Esophagus (tissue), 2 donors: ENCODE results near the gene MBOAT7. TPM values are rescaled to one million over a fixed set of nuclear protein-coding genes. Genes with fewer than 3 reads are reported as not detected.
"Not testable (repeated sequence)": the region's sequence is repeated elsewhere in the genome, so short reads cannot be mapped to it uniquely, and the experiment has no call there.

ENCODE experiments used
- H3K27ac ChIP-seq, 2 donors: one replicate each; pipeline ENCODE4 v1.5.1; 2013; ENCODE audit warnings: low read depth in 2 of 2, mild to moderate bottlenecking in 2 of 2, inconsistent platforms in 1 of 2, low read length in 1 of 2, moderate library complexity in 1 of 2
- H3K27me3 ChIP-seq, 2 donors: one replicate each; pipeline ENCODE4 v1.6.1; 2013; ENCODE audit warnings: low read length in 2 of 2, control low read depth in 1 of 2, mild to moderate bottlenecking in 1 of 2; ENCODE audit not compliant: insufficient read depth in 2 of 2, control insufficient read depth in 1 of 2
- H3K36me3 ChIP-seq, 2 donors: one replicate each; pipeline ENCODE4 v1.6.1; 2013; ENCODE audit warnings: low read length in 1 of 2; ENCODE audit not compliant: control insufficient read depth in 2 of 2, insufficient read depth in 2 of 2
- H3K4me1 ChIP-seq, 2 donors: one replicate each; pipeline ENCODE4 v1.6.1; 2013; ENCODE audit warnings: low read length in 1 of 2; ENCODE audit not compliant: control insufficient read depth in 2 of 2, insufficient read depth in 2 of 2
- H3K4me3 ChIP-seq, 2 donors: one replicate each; pipeline ENCODE4 v1.5.1; 2013; ENCODE audit warnings: low read length in 2 of 2, mild to moderate bottlenecking in 2 of 2, low read depth in 1 of 2, moderate library complexity in 1 of 2
- H3K9me3 ChIP-seq, 2 donors: one replicate each; pipeline ENCODE4 v1.6.1; 2013; ENCODE audit warnings: mild to moderate bottlenecking in 2 of 2, low read depth in 1 of 2, low read length in 1 of 2, moderate library complexity in 1 of 2; ENCODE audit not compliant: control insufficient read depth in 2 of 2, insufficient read depth in 1 of 2
- WGBS, 2 donors: extraction: QIAGEN DNeasy Blood & Tissue Kit; methylation state at CpG; one replicate each; pipeline ENCODE4 v1.1.7; 2013; 5-methylcytosine and 5-hydroxymethylcytosine counted together
- polyA plus RNA-seq, 2 donors: library from polyadenylated mRNA; stranded (reverse); fragments of 200-250 nt; gene quantifications; one replicate each; pipeline ENCODE4 v1.2.3, GENCODE V29; 2013
- donor health status: healthy with polysubstance abuse.
- donor health status: Bipolar disorder and iron deficiency.

MBOAT7 gene
- polyA plus RNA-seq, 2 donors = 21.4 to 22.0 TPM

DNA sequence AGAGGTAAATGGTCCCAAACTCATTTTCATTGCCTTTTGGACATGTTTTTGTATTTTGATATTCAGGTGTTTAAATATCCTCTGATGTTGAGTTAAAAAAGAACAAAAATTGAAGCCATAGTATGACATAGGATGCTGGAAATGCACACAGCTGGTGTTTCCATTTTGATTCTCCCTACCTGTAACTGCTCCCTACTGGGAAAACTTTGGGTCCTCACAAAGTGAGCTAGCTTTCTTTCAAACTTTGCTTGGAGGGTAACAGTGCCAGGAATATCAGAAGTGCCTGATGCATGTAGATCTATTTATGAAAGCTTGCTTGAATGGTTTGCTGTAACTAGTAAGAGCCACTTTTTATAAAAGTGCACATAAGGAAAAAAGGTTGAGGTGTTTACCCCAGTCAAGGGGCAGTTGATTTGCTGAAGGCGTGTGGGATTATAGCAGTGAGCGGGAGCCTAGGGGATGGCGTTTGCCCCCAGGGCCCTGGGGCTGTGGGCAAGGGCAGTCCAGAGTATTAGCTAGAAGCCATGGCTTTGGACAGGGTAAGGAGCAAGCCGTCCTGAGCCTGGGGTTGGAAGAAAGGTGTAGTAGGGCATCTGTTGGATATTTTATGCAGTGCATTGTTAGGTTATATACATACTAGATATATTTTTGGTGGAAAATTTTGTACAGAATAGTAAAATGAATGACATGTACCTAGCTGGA, 15.5 kb upstream of the MBOAT7 start:
- H3K4me3 ChIP-seq = no peak overlapping the region
- H3K36me3 ChIP-seq = peaks cover 20 to 44% of the 10 kb centered on the region in 2 donors
- H3K9me3 ChIP-seq = no peaks in the 10 kb centered on the region
- peaks cover 18 to 22% of the 10 kb centered on the region in 2 donors for H3K4me1 ChIP-seq
- 73 to 74% methylated on average over 4 of the region's 4 CpGs for WGBS, 2 donors
- H3K27me3 ChIP-seq = no peaks in the 10 kb centered on the region
- peak overlapping the region in 1 of 2 donors; percentile 0 for H3K27ac ChIP-seq

DNA sequence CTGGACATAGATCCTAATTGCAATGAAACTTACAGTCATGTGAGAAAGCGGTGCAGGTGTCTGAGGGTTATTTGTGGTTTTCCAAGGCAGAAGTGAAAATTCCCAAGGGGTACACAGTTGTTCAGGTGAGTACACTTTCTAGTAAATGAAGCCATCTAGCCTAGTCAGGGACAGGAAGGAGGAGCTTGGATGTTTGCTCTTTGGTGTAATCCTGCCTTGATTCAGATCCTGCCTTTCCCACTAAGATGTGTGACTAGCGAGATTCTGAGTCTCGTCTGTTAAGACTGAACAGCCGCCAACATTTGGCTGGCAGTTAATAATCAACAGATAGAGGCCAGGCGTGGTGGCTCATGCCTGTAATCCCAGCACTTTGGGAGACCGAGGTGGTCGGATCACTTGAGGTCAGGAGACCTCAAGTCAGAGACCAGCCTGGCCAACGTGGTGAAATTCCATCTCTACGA, 13.8 kb upstream of the MBOAT7 start:
- Histone ChIP-seq H3K9me3 (no peaks in the 10 kb centered on the region), H3K4me3 (peak overlapping the region in 1 of 2 donors; percentile 14), H3K36me3 (peaks cover 20 to 37% of the 10 kb centered on the region in 2 donors), H3K27ac (no peak overlapping the region), H3K27me3 (no peaks in the 10 kb centered on the region), H3K4me1 (peaks cover 11% of the 10 kb centered on the region in 2 donors)
- WGBS, 2 donors = 34 to 41% methylated on average over 9 of the region's 9 CpGs

DNA sequence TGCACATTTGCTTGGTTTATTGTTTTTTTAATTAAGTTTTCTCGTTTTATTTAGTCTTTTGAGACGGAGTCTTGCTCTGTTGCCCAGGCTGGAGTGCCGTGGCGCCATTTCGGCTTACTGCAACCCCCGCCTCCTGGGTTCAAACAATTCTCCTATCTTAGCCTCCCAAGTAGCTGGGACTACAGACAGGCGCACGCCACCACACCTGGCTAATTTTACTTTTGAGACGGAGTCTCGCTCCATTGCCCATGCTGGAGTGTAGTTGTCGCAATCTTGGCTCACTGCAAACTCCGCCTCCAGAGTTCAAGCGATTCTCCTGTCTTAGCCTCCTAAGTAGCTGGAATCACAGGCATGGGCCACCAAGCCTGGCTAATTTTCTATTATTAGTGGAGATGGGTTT, 12.6 kb upstream of the MBOAT7 start:
- Histone ChIP-seq H3K36me3 (peaks cover 18 to 27% of the 10 kb centered on the region in 2 donors), H3K27me3 (no peaks in the 10 kb centered on the region), H3K9me3 (no peaks in the 10 kb centered on the region), H3K4me3 (peak overlapping the region in 1 of 2 donors; percentile 87), H3K4me1 (peaks cover 11% of the 10 kb centered on the region in 2 donors), H3K27ac (no peak overlapping the region)
- 50 to 62% methylated on average over 13 of the region's 13 CpGs for WGBS, 2 donors

DNA sequence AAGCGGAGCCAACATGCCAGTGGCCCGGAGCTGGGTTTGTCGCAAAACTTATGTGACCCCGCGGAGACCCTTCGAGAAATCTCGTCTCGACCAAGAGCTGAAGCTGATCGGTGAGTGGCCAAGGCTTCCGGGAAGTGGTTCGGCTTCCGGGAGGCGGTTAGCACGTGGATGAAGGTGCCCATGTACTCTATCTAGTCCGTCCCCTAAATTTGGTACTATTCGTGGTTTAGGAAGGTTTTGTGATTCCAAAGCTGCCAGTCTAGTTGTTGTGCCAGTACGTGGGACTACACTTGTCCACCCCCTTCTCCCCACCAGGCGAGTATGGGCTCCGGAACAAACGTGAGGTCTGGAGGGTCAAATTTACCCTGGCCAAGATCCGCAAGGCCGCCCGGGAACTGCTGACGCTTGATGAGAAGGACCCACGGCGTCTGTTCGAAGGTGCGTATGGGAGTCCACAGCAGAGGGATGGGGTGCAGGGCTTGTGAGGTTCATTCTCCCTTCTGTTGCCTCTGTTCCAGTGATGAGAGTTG, 11.9 kb upstream of the MBOAT7 start:
- no peaks in the 10 kb centered on the region for H3K9me3 ChIP-seq
- H3K36me3 ChIP-seq = peaks cover 10 to 19% of the 10 kb centered on the region in 2 donors
- WGBS, 2 donors = 1 to 2% methylated on average over 28 of the region's 28 CpGs
- H3K4me3 ChIP-seq = peak overlapping the region; percentile 69 to 87
- H3K4me1 ChIP-seq = peaks cover 8 to 11% of the 10 kb centered on the region in 2 donors
- no peaks in the 10 kb centered on the region for H3K27me3 ChIP-seq
- H3K27ac ChIP-seq = peak overlapping the region; percentile 93 to 99

DNA sequence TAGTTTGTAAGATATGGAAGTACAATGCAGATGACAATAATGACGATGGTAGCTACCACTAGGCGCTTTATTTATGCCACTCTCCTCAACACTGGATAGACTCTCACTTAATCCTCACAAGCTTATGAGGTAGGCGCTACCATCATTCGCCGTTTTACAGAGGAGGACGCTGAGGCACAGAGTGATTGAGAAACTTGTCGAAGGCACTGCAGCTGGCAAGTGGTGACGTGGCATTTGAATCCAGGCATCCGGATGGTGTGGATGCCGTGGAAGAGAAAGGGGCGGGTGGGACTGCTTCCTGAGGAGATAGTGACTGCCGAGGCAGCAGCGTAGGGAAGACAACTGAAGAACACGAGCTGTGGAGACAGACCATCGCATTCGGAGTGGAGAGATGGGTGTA, 10.0 kb upstream of the MBOAT7 start:
- Histone ChIP-seq H3K9me3 (no peaks in the 10 kb centered on the region), H3K27ac (no peak overlapping the region), H3K4me3 (no peak overlapping the region), H3K27me3 (no peaks in the 10 kb centered on the region), H3K36me3 (peaks cover 6 to 8% of the 10 kb centered on the region in 2 donors), H3K4me1 (peaks cover 5 to 10% of the 10 kb centered on the region in 2 donors)
- 95 to 96% methylated on average over 16 of the region's 16 CpGs for WGBS, 2 donors

DNA sequence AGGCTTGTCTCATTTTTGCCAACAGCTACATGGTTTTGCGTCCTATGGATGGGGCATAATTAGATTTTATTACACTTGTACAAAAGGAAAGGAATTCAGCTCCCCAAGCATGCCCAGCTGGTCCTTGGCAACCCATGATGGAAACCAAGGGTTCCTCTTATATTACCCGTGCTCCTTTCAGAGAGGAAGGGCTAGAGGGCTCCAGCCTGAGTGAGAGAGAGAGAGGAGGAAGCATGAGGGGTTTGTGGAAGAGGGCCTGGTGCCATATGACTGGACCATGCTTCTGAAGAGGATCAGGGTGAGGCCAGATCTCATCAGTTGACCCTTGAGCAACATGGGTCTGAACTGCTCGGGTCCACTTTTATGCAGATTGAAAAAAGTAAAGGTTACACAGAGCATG, 7.7 kb upstream of the MBOAT7 start:
- H3K4me1 ChIP-seq = peaks cover under 1 to 5% of the 10 kb centered on the region in 2 donors
- H3K9me3 ChIP-seq = no peaks in the 10 kb centered on the region
- peaks cover 0 to 5% of the 10 kb centered on the region in 2 donors for H3K36me3 ChIP-seq
- no peak overlapping the region for H3K27ac ChIP-seq
- H3K27me3 ChIP-seq = no peaks in the 10 kb centered on the region
- no peak overlapping the region for H3K4me3 ChIP-seq
- WGBS, 2 donors = 69% methylated on average over 3 of the region's 3 CpGs

DNA sequence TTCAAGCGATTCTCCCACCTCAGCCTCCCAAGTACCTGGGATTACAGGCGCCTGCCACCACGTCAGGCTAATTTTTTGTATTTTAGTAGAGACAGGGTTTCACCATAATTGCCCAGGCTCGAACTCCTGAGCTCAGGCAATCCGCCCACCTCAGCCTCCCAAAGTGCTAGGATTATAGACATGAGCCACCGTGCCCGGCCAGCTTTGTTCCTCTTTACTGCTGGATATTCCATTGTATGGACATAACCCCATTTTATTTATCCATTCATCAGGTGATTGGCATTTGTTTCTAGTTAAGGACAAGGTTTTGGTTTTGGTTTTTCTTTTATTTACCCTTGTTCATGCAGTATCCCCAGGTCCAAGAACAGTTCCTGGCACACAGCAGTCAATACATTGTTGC, 7.2 kb upstream of the MBOAT7 start:
- no peaks in the 10 kb centered on the region for H3K27me3 ChIP-seq
- peaks cover 0 to 5% of the 10 kb centered on the region in 2 donors for H3K36me3 ChIP-seq
- H3K4me3 ChIP-seq = no peak overlapping the region
- H3K9me3 ChIP-seq = no peaks in the 10 kb centered on the region
- H3K27ac ChIP-seq = no peak overlapping the region
- WGBS, 2 donors = 90 to 96% methylated on average over 7 of the region's 7 CpGs
- peaks cover 2 to 5% of the 10 kb centered on the region in 2 donors for H3K4me1 ChIP-seq

DNA sequence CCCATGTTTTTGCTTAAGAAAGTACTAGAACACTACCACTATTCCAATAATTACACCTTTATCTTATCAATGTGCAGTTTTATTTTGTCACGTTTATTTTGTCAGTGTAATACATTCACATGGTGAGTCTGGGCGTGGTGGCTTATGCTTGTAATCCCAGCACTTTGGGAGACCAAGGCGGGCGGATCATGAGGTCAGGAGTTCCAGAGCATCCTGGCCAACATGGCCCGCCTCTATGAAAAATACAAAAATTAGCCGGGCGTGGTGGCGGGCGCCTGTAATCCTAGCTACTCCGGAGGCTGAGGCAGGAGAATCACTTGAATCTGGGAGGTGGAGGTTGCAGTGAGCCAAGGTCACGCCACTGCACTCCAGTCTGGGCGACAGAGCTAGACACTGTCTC, 5.1 kb upstream of the MBOAT7 start:
- H3K27ac ChIP-seq, H3K4me1 ChIP-seq, H3K4me3 ChIP-seq, H3K36me3 ChIP-seq, H3K27me3 ChIP-seq, H3K9me3 ChIP-seq: not testable (repeated sequence)
- 91 to 95% methylated on average over 12 of the region's 12 CpGs for WGBS, 2 donors

DNA sequence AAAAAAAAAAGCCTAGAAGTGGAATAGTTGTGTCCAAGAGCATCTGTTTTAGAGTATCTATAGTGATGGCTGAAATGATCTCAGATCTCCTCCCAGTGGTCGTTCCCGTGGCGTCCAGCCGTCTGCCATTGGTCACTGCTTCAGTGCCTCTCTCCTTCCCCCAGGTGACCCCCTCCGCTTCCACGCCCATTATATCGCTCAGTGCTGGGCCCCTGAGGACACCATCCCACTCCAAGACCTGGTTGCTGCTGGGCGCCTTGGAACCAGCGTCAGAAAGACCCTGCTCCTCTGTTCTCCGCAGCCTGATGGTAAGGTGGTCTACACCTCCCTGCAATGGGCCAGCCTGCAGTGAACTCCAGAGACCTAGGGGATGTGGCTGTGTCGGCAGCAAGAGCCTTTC, 3.6 kb upstream of the MBOAT7 start:
- Histone ChIP-seq H3K27me3 (no peaks in the 10 kb centered on the region), H3K9me3 (no peaks in the 10 kb centered on the region), H3K36me3 (peaks cover 0 to 5% of the 10 kb centered on the region in 2 donors), H3K4me1 (peaks cover 2 to 11% of the 10 kb centered on the region in 2 donors), H3K4me3 (no peak overlapping the region), H3K27ac (no peak overlapping the region)
- 91 to 92% methylated on average over 11 of the region's 11 CpGs for WGBS, 2 donors
